ENCODE measurements around the gene CYP46A1.

CYP46A1 gene

GRCh38 chr14:99666533-99666932, 17.6 kb upstream of the CYP46A1 start:
- no peaks in the 10 kb centered on the region for H3K79me2 ChIP-seq (ENCODE audit: insufficient read depth, low read length)
- no peaks in the 10 kb centered on the region for H3K27me3 ChIP-seq (ENCODE audit: low read length)
- H4K20me1 ChIP-seq (ENCODE audit: low read depth, low read length): no peaks in the 10 kb centered on the region
- no peaks in the 10 kb centered on the region for H3F3A ChIP-seq (ENCODE audit: insufficient read depth)
- no peak for TF ChIP-seq CTCF (IDR thresholded peaks at IDR 0.05; ENCODE audit: insufficient read depth, low read length, poor library complexity, severe bottlenecking)
- no peak for TF ChIP-seq EZH2phosphoT487 (conservative IDR thresholded peaks at IDR 0.05; ENCODE audit: low read length)
- no peak overlapping the region for H3K4me2 ChIP-seq (ENCODE audit: low read depth, low read length, poor library complexity, severe bottlenecking)
- no peak overlapping the region for H3K9ac ChIP-seq (ENCODE audit: low read length)
- no peak overlapping the region for H3K4me3 ChIP-seq (ENCODE audit: insufficient read depth, low read length, poor library complexity, severe bottlenecking)
- H2AFZ ChIP-seq (ENCODE audit: low read depth, low read length, severe bottlenecking): no peak overlapping the region
- no peaks in the 10 kb centered on the region for H3K36me3 ChIP-seq (ENCODE audit: low read length)
- no peak overlapping the region for H3K27ac ChIP-seq (ENCODE audit: low read depth, low read length)
- no peaks in the 10 kb centered on the region for H3K9me2 ChIP-seq (replicated peaks; ENCODE audit: insufficient read depth, low read length)
- no peaks in the 10 kb centered on the region for H3K9me3 ChIP-seq (ENCODE audit: insufficient read depth, low read length)

GRCh38 chr14:99667045-99667444, 17.1 kb upstream of the CYP46A1 start:
- Histone ChIP-seq H2AFZ (ENCODE audit: low read depth, low read length, severe bottlenecking) (no peak overlapping the region), H3F3A (ENCODE audit: insufficient read depth) (no peaks in the 10 kb centered on the region), H3K9me3 (ENCODE audit: insufficient read depth, low read length) (no peaks in the 10 kb centered on the region), H4K20me1 (ENCODE audit: low read depth, low read length) (no peaks in the 10 kb centered on the region), H3K9ac (ENCODE audit: low read length) (no peak overlapping the region), H3K4me2 (ENCODE audit: low read depth, low read length, poor library complexity, severe bottlenecking) (no peak overlapping the region), H3K36me3 (ENCODE audit: low read length) (no peaks in the 10 kb centered on the region), H3K4me3 (ENCODE audit: insufficient read depth, low read length, poor library complexity, severe bottlenecking) (no peak overlapping the region), H3K79me2 (ENCODE audit: insufficient read depth, low read length) (no peaks in the 10 kb centered on the region), H3K27ac (ENCODE audit: low read depth, low read length) (no peak overlapping the region), H3K9me2 (replicated peaks; ENCODE audit: insufficient read depth, low read length) (no peaks in the 10 kb centered on the region), H3K27me3 (ENCODE audit: low read length) (no peaks in the 10 kb centered on the region)
- no peak for TF ChIP-seq EZH2phosphoT487 (conservative IDR thresholded peaks at IDR 0.05; ENCODE audit: low read length)

- Histone ChIP-seq H3K9me3 (ENCODE audit: insufficient read depth, low read length) (no peaks in the 10 kb centered on the region), H3F3A (ENCODE audit: insufficient read depth) (no peaks in the 10 kb centered on the region)
Measured at GRCh38 chr14:99667821-99668220, 16.3 kb upstream of the CYP46A1 start.

More at GRCh38 chr14:99667821-99668220, 16.3 kb upstream of the CYP46A1 start:
- Histone ChIP-seq H3K9ac (ENCODE audit: low read length) (no peak overlapping the region), H4K20me1 (ENCODE audit: low read depth, low read length) (no peaks in the 10 kb centered on the region), H3K27ac (ENCODE audit: low read depth, low read length) (no peak overlapping the region), H2AFZ (ENCODE audit: low read depth, low read length, severe bottlenecking) (no peak overlapping the region), H3K9me2 (replicated peaks; ENCODE audit: insufficient read depth, low read length) (no peaks in the 10 kb centered on the region), H3K79me2 (ENCODE audit: insufficient read depth, low read length) (no peaks in the 10 kb centered on the region), H3K4me2 (ENCODE audit: low read depth, low read length, poor library complexity, severe bottlenecking) (no peak overlapping the region), H3K27me3 (ENCODE audit: low read length) (no peaks in the 10 kb centered on the region), H3K4me3 (ENCODE audit: insufficient read depth, low read length, poor library complexity, severe bottlenecking) (no peak overlapping the region), H3K36me3 (ENCODE audit: low read length) (no peaks in the 10 kb centered on the region)
- TF ChIP-seq EZH2phosphoT487 (conservative IDR thresholded peaks at IDR 0.05; ENCODE audit: low read length) (no peak), CTCF (IDR thresholded peaks at IDR 0.05; ENCODE audit: insufficient read depth, low read length, poor library complexity, severe bottlenecking) (no peak)

Measured in SU-DHL-6 (cell line).